Right lobe of liver (tissue), 6 donors: Measurements from ENCODE around the gene MLANA. TPM values are rescaled to one million over a fixed set of nuclear protein-coding genes. Genes with fewer than 3 reads are reported as not detected.

Experiments
- ATAC-seq, 4 donors: fragments of 200-7000 bp; cut with Tn5 transposase; one replicate each; pipeline ENCODE4 v1.9.1; 2020; ENCODE audit warnings: mild to moderate bottlenecking in 4 of 4, moderate library complexity in 4 of 4
- DNase-seq, 3 donors: peaks; one replicate each; pipeline ENCODE4 v3.0.0-alpha.2; 2020
- H3K27ac ChIP-seq, 3 donors: fragments of 200-600 bp; one replicate each; pipeline ENCODE4 v1.8.0; 2022
- H3K27me3 ChIP-seq, 2 donors: fragments of 200-600 bp; one replicate each; pipeline ENCODE4 v1.8.0; 2022
- H3K36me3 ChIP-seq, 4 donors: fragments of 200-600 bp; sonication (generic) in 1 of 4; one replicate each; pipeline versions ENCODE4 v1.5.1 to v1.8.0; 2017 to 2022; ENCODE audit warnings: control low read depth in 1 of 4
- H3K4me1 ChIP-seq, 4 donors: fragments of 200-600 bp; sonication (generic) in 1 of 4; one replicate each; pipeline versions ENCODE4 v1.5.1 to v1.8.0; 2017 to 2022; ENCODE audit warnings: control low read depth in 1 of 4
- H3K4me3 ChIP-seq, 3 donors: fragments of 200-600 bp; one replicate each; pipeline ENCODE4 v1.8.0; 2022
- H3K9me3 ChIP-seq, 4 donors: fragments of 200-600 bp; sonication (generic) in 1 of 4; one replicate each; pipeline versions ENCODE4 v1.5.1 to v1.8.0; 2017 to 2022; ENCODE audit warnings: control low read depth in 1 of 4
- POLR2A ChIP-seq: fragments of 450-650 bp; IDR thresholded peaks from one replicate; pipeline ENCODE4 v1.6.1; 2017; ENCODE audit warnings: antibody characterized with exemption, mild to moderate bottlenecking
- WGBS: methylation state at CpG from one replicate; pipeline ENCODE4 v1.1.6; 2018; ENCODE audit warnings: low coverage, low lambda C conversion rate; ENCODE audit not compliant: insufficient coverage; ENCODE audit errors: missing lambda C conversion rate; 5-methylcytosine and 5-hydroxymethylcytosine counted together
- intact Hi-C, 2 donors: fragments of 100-400 bp; cut with DNase I; formaldehyde crosslinking; loops; one replicate each; pipeline versions ENCODE4 v1.11.2 to v1.14.1; 2022
- total RNA-seq, 6 experiments: library from RNA; depleted of rRNA in 2 of 6; stranded (reverse); fragments of >200 nt in 2 of 6; fragmentation: NEBNext Ultra II Directional in 3 of 6; extraction: Animal tissue kit (Norgen Biotek cat#: 25700) in 3 of 6; gene quantifications; one replicate each; pipeline versions ENCODE4 v1.1.0 to v1.2.4, GENCODE V29; 2016 to 2023
- TF ChIP-seq, protein P1 (sequence below), 4 donors: fragments of 200-600 bp in 3 of 4; fragments of 450-650 bp in 1 of 4; IDR thresholded peaks; one replicate each; pipeline versions ENCODE4 v1.5.1 to v1.8.0; 2016 to 2022; ENCODE audit warnings: antibody characterized with exemption in 4 of 4, mild to moderate bottlenecking in 2 of 4
- donor health status: DM: no; HTN: yes; CAD: no.
- donor health status: DM: no; HTN: no; CAD: no.
- donor health status: DM: no; HTN: no; CAD: no.
- donor health status: DM: no; HTN: yes; CAD: no.
- donor health status: DM: no; HTN: yes; CAD: no.

The MLANA gene
- total RNA-seq, 6 experiments from 2014 or later, result not detected

DNA sequence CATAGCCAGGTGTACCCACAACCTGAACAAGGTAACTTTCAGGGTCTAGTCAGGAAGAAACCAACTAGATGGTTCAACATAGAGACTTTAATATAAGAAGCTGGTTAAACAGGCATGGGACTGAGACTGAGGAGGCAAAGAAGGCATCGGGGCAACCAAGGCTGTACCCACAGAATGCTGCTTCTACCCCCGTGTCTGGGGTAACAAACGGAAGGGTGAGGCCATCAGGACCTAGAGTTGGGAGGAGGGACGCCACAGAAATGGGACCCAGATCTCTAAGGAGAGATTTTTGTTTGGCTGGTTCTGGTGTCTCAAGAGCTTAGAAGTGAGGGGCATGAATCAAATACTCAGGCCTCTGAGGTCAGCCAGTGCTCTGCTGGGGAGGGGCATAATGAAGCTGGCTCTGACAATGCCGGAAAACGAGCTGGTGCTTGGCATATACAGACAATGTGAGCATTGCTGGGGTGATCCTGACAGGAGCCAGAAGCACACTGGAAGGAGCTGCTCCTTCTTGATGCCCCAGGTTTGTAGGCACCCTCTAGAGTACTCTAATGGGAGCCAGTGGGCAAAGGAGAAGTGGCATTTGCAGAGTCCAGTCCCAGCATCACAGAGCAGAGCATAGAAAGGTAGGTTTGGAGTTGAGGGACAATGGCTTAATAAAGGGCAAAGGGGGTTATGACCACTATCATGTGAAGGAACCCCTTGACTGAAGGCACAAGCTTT is 3.7 kb downstream of the MLANA start:
- H3K4me1 ChIP-seq, result peaks cover 0 to 15% (median 3%) of the 10 kb centered on the region in 4 donors
- no peaks in the 10 kb centered on the region for H3K9me3 ChIP-seq
- peak overlapping the region in 2 of 3 donors; percentile 49 to 72 for H3K27ac ChIP-seq
- no peak for DNase-seq
- WGBS, result 66% methylated on average over 4 of the region's 6 CpGs
- H3K36me3 ChIP-seq, result no peaks in the 10 kb centered on the region
- intact Hi-C loops, result loop anchor here in 1 of 2 donors (10.0 kb wide), 1 partner anchor 150 kb away; no protein-coding TSS in a partner anchor
- H3K27me3 ChIP-seq, result no peaks in the 10 kb centered on the region
- ATAC-seq, result no peak
- H3K4me3 ChIP-seq, result no peak overlapping the region
- TF ChIP-seq, protein P1, sequence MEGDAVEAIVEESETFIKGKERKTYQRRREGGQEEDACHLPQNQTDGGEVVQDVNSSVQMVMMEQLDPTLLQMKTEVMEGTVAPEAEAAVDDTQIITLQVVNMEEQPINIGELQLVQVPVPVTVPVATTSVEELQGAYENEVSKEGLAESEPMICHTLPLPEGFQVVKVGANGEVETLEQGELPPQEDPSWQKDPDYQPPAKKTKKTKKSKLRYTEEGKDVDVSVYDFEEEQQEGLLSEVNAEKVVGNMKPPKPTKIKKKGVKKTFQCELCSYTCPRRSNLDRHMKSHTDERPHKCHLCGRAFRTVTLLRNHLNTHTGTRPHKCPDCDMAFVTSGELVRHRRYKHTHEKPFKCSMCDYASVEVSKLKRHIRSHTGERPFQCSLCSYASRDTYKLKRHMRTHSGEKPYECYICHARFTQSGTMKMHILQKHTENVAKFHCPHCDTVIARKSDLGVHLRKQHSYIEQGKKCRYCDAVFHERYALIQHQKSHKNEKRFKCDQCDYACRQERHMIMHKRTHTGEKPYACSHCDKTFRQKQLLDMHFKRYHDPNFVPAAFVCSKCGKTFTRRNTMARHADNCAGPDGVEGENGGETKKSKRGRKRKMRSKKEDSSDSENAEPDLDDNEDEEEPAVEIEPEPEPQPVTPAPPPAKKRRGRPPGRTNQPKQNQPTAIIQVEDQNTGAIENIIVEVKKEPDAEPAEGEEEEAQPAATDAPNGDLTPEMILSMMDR (IDR thresholded peaks at IDR 0.05), result no peak
- no peak for TF ChIP-seq POLR2A

DNA sequence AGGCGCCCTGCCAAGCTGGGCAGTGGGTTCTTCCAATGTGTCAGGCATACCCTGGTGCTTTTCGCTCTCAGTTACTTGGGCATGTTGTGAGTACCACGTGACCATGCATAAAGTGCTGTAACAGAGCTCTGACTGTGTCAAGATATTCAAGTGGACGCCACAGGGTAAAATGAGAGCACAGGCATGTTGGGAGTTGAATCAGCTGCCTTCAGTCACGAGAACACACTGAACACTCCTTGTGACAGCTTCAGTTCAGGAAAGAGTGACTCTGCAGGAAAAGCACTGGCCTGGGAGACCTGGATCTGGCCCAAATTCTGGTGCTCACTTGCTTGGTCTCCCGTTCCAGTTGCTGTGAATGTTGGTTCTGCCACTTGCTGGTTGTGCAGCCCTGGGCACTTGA is 5.1 kb downstream of the MLANA start:
- Histone ChIP-seq H3K27me3 (no peaks in the 10 kb centered on the region), H3K4me1 (peaks cover 0 to 15% (median 3%) of the 10 kb centered on the region in 4 donors), H3K9me3 (no peaks in the 10 kb centered on the region), H3K4me3 (no peak overlapping the region), H3K36me3 (no peaks in the 10 kb centered on the region), H3K27ac (no peak overlapping the region)
- intact Hi-C loops, result loop anchor here in 1 of 2 donors (10.0 kb wide), 1 partner anchor 149 kb away; no protein-coding TSS in a partner anchor
- 67% methylated on average over 1 of the region's 6 CpGs for WGBS
- no peak for ATAC-seq
- DNase-seq, result no peak
- no peak for TF ChIP-seq POLR2A
- TF ChIP-seq, protein P1 (IDR thresholded peaks at IDR 0.05), result no peak

DNA sequence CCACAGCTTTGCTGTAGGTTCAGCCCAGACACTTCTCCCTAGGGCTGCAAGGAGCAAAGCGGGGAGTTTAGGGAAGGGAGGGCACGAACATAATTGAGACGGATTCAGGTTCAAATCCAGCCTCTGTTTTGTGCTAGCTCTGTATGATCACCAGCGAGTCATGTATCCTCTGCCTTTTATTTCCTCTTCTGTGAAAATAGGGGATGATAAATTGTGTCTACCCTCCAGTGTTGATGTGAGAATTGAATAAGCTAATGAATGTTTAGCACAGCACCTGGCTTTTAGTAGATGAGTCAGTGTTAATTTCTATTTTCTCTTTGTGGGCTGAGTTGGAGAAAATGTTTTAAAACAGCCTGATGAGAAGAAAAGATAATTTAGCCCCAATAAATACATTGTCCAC is 6.2 kb downstream of the MLANA start:
- TF ChIP-seq POLR2A, result no peak
- TF ChIP-seq, protein P1 (IDR thresholded peaks at IDR 0.05), result no peak
- DNase-seq (no peak), ATAC-seq (no peak)
- H3K27me3 ChIP-seq, result no peaks in the 10 kb centered on the region
- no peak overlapping the region for H3K4me3 ChIP-seq
- WGBS, result 91% methylated on average over 4 of the region's 4 CpGs
- peaks cover 0 to 15% (median 3%) of the 10 kb centered on the region in 4 donors for H3K4me1 ChIP-seq
- intact Hi-C loops, result loop anchor here in 1 of 2 donors (10.0 kb wide), 1 partner anchor 148 kb away; no protein-coding TSS in a partner anchor
- H3K9me3 ChIP-seq, result no peaks in the 10 kb centered on the region
- no peak overlapping the region for H3K27ac ChIP-seq
- H3K36me3 ChIP-seq, result no peaks in the 10 kb centered on the region

DNA sequence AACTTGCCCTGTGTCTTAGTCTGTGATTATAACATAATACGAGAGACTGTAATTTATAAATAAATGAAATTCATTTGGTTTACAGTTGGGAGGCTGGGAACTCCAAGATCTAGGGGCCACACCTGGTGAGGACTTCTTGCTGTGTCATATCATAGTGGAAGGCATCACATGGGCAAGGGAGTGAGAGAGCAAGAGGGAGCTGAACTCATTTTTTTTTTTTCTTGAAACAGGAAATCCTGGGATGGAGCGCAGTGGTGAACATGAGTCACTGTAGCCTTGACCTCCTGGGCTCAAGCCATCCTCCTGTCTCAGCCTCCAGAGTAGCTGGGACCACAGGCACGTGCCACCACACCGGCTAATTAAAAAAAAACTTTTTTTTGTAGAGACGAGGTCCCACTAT is 7.2 kb downstream of the MLANA start:
- Histone ChIP-seq H3K27me3 (no peaks in the 10 kb centered on the region), H3K27ac (no peak overlapping the region), H3K36me3 (no peaks in the 10 kb centered on the region), H3K9me3 (no peaks in the 10 kb centered on the region), H3K4me1 (peaks cover 0 to 15% (median 3%) of the 10 kb centered on the region in 4 donors), H3K4me3 (no peak overlapping the region)
- no peak for TF ChIP-seq POLR2A
- TF ChIP-seq, protein P1 (IDR thresholded peaks at IDR 0.05), result no peak
- 93% methylated on average over 5 of the region's 5 CpGs for WGBS
- intact Hi-C loops, result loop anchor here in 1 of 2 donors (10.0 kb wide), 1 partner anchor 147 kb away; no protein-coding TSS in a partner anchor
- ATAC-seq, result no peak
- no peak for DNase-seq
